Keratinocyte (primary cell): ENCODE measurements around the gene POPDC3. TPM values are rescaled to one million over a fixed set of nuclear protein-coding genes. Genes with fewer than 3 reads are reported as not detected.

Experiments used
- DNase-seq: peaks from one replicate; pipeline ENCODE4 v3.0.0-alpha.2; 2011; ENCODE audit warnings: low read depth, missing footprints, low spot score
- FAIRE-seq: peaks from 2 replicates; lab custom pipeline; 2011; peaks lifted over from hg19 to GRCh38; lab: Jason Lieb, UNC
- H2AFZ ChIP-seq: 2 replicates; pipeline ENCODE4 v1.6.0; 2012; ENCODE audit warnings: low read length, control low read depth, inconsistent platforms; ENCODE audit not compliant: control insufficient read depth
- H3K27ac ChIP-seq: 2 replicates; pipeline ENCODE4 v1.5.1; 2011; ENCODE audit warnings: low read length; ENCODE audit not compliant: control insufficient read depth, insufficient read depth
- H3K27me3 ChIP-seq: 3 replicates; pipeline ENCODE4 v1.6.0; 2011; ENCODE audit warnings: low read length; ENCODE audit not compliant: control insufficient read depth, insufficient read depth; ENCODE audit errors: extremely low read depth
- H3K36me3 ChIP-seq, 2 experiments: 2 replicates in 1 of 2; 3 replicates in 1 of 2; pipeline ENCODE4 v1.5.1; 2011; ENCODE audit warnings: low read length in 2 of 2, mild to moderate bottlenecking in 1 of 2; ENCODE audit not compliant: control insufficient read depth in 2 of 2, insufficient read depth in 2 of 2; ENCODE audit errors: extremely low read depth in 1 of 2
- H3K4me1 ChIP-seq: 3 replicates; pipeline ENCODE4 v1.5.1; 2011; ENCODE audit warnings: low read length; ENCODE audit not compliant: control insufficient read depth, insufficient read depth; ENCODE audit errors: extremely low read depth
- H3K4me2 ChIP-seq: 3 replicates; pipeline ENCODE4 v1.6.0; 2011; ENCODE audit warnings: low read depth, low read length; ENCODE audit not compliant: control insufficient read depth, insufficient read depth; ENCODE audit errors: extremely low read depth
- H3K4me3 ChIP-seq, 3 experiments: fragments of 200-600 bp in 1 of 3; sonication (generic) in 1 of 3; 2 replicates in 2 of 3; 3 replicates in 1 of 3; pipeline ENCODE4 v1.5.1; 2011 to 2016; ENCODE audit warnings: low read length in 3 of 3, mild to moderate bottlenecking in 3 of 3, control low read depth in 2 of 3, inconsistent platforms in 1 of 3, low read depth in 1 of 3, mixed read lengths in 1 of 3, mixed run types in 1 of 3, moderate library complexity in 1 of 3; ENCODE audit not compliant: control insufficient read depth in 2 of 3, insufficient read depth in 2 of 3; ENCODE audit errors: extremely low read depth in 1 of 3
- H3K79me2 ChIP-seq: 2 replicates; pipeline ENCODE4 v1.6.0; 2012; ENCODE audit warnings: low read length; ENCODE audit not compliant: control insufficient read depth, insufficient read depth
- H3K9ac ChIP-seq: 3 replicates; pipeline ENCODE4 v1.6.0; 2011; ENCODE audit warnings: low read length; ENCODE audit not compliant: control insufficient read depth, insufficient read depth; ENCODE audit errors: extremely low read depth
- H3K9me1 ChIP-seq: 3 replicates; pipeline ENCODE4 v1.6.0; 2011; ENCODE audit warnings: low read length; ENCODE audit not compliant: control insufficient read depth, insufficient read depth; ENCODE audit errors: extremely low read depth
- H3K9me3 ChIP-seq: 2 replicates; pipeline ENCODE4 v1.5.1; 2012; ENCODE audit warnings: low read depth, low read length; ENCODE audit not compliant: control insufficient read depth
- H4K20me1 ChIP-seq: 3 replicates; pipeline ENCODE4 v1.6.0; 2011; ENCODE audit warnings: low read length; ENCODE audit not compliant: control insufficient read depth, insufficient read depth; ENCODE audit errors: extremely low read depth
- CTCF ChIP-seq, 3 experiments: IDR thresholded peaks in 1 of 3; conservative IDR thresholded peaks in 1 of 3; optimal IDR thresholded peaks in 1 of 3; 2 replicates in 2 of 3; 3 replicates in 1 of 3; pipeline versions ENCODE3 to v1.5.1; 2011; ENCODE audit warnings: low read length in 3 of 3, mild to moderate bottlenecking in 3 of 3, moderate library complexity in 2 of 3, control low read depth in 1 of 3, inconsistent platforms in 1 of 3; ENCODE audit not compliant: insufficient read depth in 2 of 3; ENCODE audit errors: extremely low read depth in 1 of 3
- EZH2 ChIP-seq: IDR thresholded peaks from one replicate; pipeline ENCODE4 v1.6.1; 2012; ENCODE audit warnings: inconsistent platforms, mild to moderate bottlenecking, low read length, moderate library complexity
- dilution Hi-C: fragments of 300-500 bp; cut with MboI; formaldehyde crosslinking; loops from one replicate; pipeline ENCODE4 v1.7.0; 2020; ENCODE audit warnings: low sequenced_read_pairs; ENCODE audit not compliant: extremely low pct_ligation_motif_present
- polyA plus RNA-seq, 5 experiments: library from polyadenylated mRNA; depleted of rRNA in 3 of 5; stranded (reverse) in 3 of 5; stranded (forward) in 1 of 5; unstranded in 1 of 5; fragments of >200 nt; gene quantifications; 1 replicate in 1 of 5; 2 replicates in 3 of 5; 3 replicates in 1 of 5; pipeline versions ENCODE4 v1.2.1 to v1.2.3, GENCODE V29; 2011 to 2012; ENCODE audit warnings: missing spikeins in 2 of 5, low read depth in 1 of 5, low replicate concordance in 1 of 5

Gene POPDC3
- polyA plus RNA-seq, 1 donor (not counting 4 experiments of a cell fraction or from before 2014, with no cell fraction given): 17.2 TPM

GRCh38 chr6:105161421-105161820 is 18.4 kb downstream of the POPDC3 start:
- Histone ChIP-seq H2AFZ (no peak overlapping the region), H3K4me3 (no peak overlapping the region), H3K79me2 (no peaks in the 10 kb centered on the region), H3K9ac (no peak overlapping the region), H3K4me1 (no peaks in the 10 kb centered on the region), H3K36me3 (no peaks in the 10 kb centered on the region), H3K27ac (no peak overlapping the region), H4K20me1 (no peaks in the 10 kb centered on the region), H3K4me2 (no peak overlapping the region), H3K9me3 (no peaks in the 10 kb centered on the region), H3K27me3 (no peaks in the 10 kb centered on the region), H3K9me1 (no peaks in the 10 kb centered on the region)
- no peak for FAIRE-seq
- DNase-seq: no peak
- dilution Hi-C loops: no loop called here
- TF ChIP-seq EZH2: no peak
- no peak for TF ChIP-seq CTCF (optimal IDR thresholded peaks at IDR 0.05 in 1 of 3, IDR thresholded peaks at IDR 0.05 in 1 of 3, conservative IDR thresholded peaks at IDR 0.05 in 1 of 3; ENCODE audit: extremely low read depth in 1 of 3, insufficient read depth in 2 of 3, low read length in 3 of 3)

- Histone ChIP-seq H3K4me1 (no peaks in the 10 kb centered on the region), H2AFZ (no peak overlapping the region), H3K36me3 (no peaks in the 10 kb centered on the region), H4K20me1 (no peaks in the 10 kb centered on the region), H3K9ac (no peak overlapping the region), H3K9me1 (no peaks in the 10 kb centered on the region), H3K27ac (no peak overlapping the region), H3K27me3 (peaks cover 4% of the 10 kb centered on the region), H3K4me3 (no peak overlapping the region), H3K9me3 (no peaks in the 10 kb centered on the region), H3K4me2 (no peak overlapping the region), H3K79me2 (no peaks in the 10 kb centered on the region)
- FAIRE-seq (no peak), DNase-seq (no peak)
- TF ChIP-seq CTCF (optimal IDR thresholded peaks at IDR 0.05 in 1 of 3, IDR thresholded peaks at IDR 0.05 in 1 of 3, conservative IDR thresholded peaks at IDR 0.05 in 1 of 3; ENCODE audit: extremely low read depth in 1 of 3, insufficient read depth in 2 of 3, low read length in 3 of 3): no peak
- no peak for TF ChIP-seq EZH2
- dilution Hi-C loops: no loop called here
Measured at GRCh38 chr6:105153676-105154075, 26.1 kb downstream of the POPDC3 start.
